IPS-18c (cell line): ENCODE data around the gene LAMTOR3.

ENCODE experiments used
- H3K4me3 ChIP-seq: 2 replicates; pipeline ENCODE4 v1.7.0; 2013; ENCODE audit warnings: low read depth, mild to moderate bottlenecking, low read length, moderate library complexity; ENCODE audit not compliant: insufficient read depth
- H3K9me3 ChIP-seq: one replicate; pipeline ENCODE4 v1.6.1; 2013; ENCODE audit warnings: mild to moderate bottlenecking, low read length, moderate library complexity; ENCODE audit not compliant: control insufficient read depth, insufficient read depth

The LAMTOR3 gene

GRCh38 chr4:99876946-99877345 lies 17.3 kb downstream of the LAMTOR3 start:
- no peak overlapping the region for H3K4me3 ChIP-seq
- no peaks in the 10 kb centered on the region for H3K9me3 ChIP-seq

DNA sequence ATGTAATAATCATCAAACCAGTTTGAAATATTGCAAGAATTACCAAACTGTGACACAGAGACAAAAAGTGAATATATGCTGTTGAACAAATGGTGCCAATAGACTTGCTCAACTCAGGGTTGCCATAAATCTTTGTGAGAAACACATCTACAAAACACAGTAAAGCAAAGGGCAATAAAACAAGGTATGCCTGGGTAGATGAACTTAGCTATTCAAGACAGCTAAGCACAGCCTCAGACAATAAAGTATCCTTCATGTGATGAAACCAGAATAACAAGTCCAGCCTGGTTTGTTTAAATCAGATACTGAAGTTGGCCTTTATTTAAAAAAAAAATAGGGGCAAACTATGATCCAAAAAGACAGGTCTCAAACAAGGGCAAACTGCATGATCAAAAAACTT lies 19.2 kb downstream of the LAMTOR3 start:
- Histone ChIP-seq H3K4me3 (no peak overlapping the region), H3K9me3 (no peaks in the 10 kb centered on the region)

- H3K9me3 ChIP-seq = no peaks in the 10 kb centered on the region
- no peak overlapping the region for H3K4me3 ChIP-seq
Measured at GRCh38 chr4:99872570-99872969, 21.7 kb downstream of the LAMTOR3 start.

DNA sequence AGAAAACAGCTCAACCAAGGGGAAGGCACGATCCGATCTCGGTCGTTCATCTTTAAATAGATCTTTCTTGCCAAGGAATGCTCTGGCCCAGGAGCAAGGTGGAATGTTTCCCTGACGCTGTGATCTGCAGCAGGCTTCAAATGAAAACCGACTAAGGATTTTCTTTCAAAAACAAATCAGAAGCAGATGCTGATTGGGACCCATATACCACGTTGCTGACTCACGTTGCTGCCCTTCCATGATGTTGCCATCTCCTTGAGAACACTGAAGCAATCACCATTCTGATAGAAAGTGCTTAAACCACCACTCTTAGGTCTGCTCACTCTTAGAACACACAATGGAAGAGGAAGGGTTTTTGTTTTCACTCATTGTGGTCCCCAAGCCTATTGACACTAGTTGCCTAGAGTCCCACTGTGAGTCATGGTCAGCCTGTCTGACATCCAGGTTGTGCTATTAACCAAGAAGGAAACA lies 26.1 kb downstream of the LAMTOR3 start:
- H3K9me3 ChIP-seq = no peaks in the 10 kb centered on the region
- no peak overlapping the region for H3K4me3 ChIP-seq

- no peak overlapping the region for H3K4me3 ChIP-seq
- no peaks in the 10 kb centered on the region for H3K9me3 ChIP-seq
Measured at GRCh38 chr4:99863804-99864203, 30.4 kb downstream of the LAMTOR3 start.

GRCh38 chr4:99861120-99861905 lies 32.9 kb downstream of the LAMTOR3 start:
- Histone ChIP-seq H3K4me3 (no peak overlapping the region), H3K9me3 (no peaks in the 10 kb centered on the region)

- no peaks in the 10 kb centered on the region for H3K9me3 ChIP-seq
- no peak overlapping the region for H3K4me3 ChIP-seq
Measured at GRCh38 chr4:99860521-99860920, 33.7 kb downstream of the LAMTOR3 start.

DNA sequence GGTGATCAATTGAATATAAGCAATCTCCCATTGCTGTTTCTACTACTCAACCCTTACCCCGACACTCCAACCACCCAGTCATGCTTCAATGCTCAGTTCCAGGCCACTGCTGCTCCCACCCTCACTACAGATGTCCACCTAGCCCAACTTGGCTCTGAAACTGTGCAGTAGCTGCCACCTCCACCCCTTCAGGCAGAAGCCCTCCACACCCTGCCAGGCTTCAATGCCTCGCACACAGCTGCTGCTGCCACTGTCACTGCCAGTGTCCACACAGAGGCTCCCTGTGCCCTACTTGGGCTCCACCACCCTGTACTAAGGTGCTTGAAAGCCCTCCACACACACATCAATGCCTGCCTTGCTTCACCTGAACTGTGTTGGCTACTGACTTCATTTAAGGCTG lies 34.6 kb downstream of the LAMTOR3 start:
- Histone ChIP-seq H3K4me3 (no peak overlapping the region), H3K9me3 (no peaks in the 10 kb centered on the region)

GRCh38 chr4:99857307-99857706 lies 36.9 kb downstream of the LAMTOR3 start:
- Histone ChIP-seq H3K4me3 (no peak overlapping the region), H3K9me3 (no peaks in the 10 kb centered on the region)

GRCh38 chr4:99856166-99856565 lies 38.1 kb downstream of the LAMTOR3 start:
- H3K9me3 ChIP-seq = no peaks in the 10 kb centered on the region
- no peak overlapping the region for H3K4me3 ChIP-seq

DNA sequence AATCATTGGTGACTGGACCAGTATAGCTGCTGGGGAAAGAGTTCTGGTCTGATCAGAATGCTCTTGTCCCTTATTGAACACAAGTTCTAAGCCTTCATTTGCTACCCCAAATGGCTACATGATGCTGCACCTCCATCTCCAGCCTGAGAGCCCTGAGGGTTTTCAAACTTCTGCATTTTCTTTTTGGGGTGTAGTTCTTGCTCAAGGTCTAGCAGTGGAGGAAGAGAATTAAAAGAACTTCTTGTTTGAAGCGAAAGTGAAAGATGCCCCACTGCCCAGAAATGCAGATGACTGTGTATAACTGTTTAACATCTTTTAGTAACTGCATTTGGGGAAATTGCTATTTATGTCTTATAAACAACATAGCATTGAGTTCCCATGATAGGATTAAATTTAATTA lies 38.5 kb downstream of the LAMTOR3 start:
- H3K9me3 ChIP-seq = no peaks in the 10 kb centered on the region
- no peak overlapping the region for H3K4me3 ChIP-seq

GRCh38 chr4:99853999-99854398 lies 40.2 kb downstream of the LAMTOR3 start:
- no peak overlapping the region for H3K4me3 ChIP-seq

GRCh38 chr4:99853190-99853589 lies 41.0 kb downstream of the LAMTOR3 start:
- Histone ChIP-seq H3K9me3 (no peaks in the 10 kb centered on the region), H3K4me3 (no peak overlapping the region)

More at GRCh38 chr4:99853999-99854398, 40.2 kb downstream of the LAMTOR3 start:
- no peaks in the 10 kb centered on the region for H3K9me3 ChIP-seq

DNA sequence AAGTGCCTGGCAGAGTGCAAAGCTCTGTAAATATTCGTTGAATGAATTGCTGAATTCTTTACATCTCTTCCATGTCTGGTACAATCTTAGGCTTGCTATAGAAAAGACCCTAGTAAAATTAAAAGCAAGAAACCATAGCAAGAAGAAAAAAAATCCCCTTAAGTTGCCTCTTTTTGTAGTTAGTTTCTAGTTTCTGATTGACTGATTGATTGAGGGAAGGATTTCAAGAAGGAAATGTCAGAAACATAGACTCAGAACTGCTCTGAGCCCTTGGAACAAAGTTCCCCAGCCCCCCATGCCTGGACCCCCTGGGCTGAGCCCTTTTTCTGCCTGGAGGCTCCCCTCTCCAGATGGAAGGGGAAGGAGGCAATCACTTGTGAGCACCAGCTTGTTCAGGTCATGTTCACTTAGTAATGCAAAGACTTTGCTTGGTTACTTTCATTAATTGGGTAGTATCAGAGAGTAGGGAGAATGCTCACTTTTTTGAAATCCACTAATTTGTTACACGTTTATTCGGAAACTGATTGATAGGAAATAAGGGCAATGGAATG lies 42.0 kb downstream of the LAMTOR3 start:
- H3K9me3 ChIP-seq = no peaks in the 10 kb centered on the region
- no peak overlapping the region for H3K4me3 ChIP-seq

DNA sequence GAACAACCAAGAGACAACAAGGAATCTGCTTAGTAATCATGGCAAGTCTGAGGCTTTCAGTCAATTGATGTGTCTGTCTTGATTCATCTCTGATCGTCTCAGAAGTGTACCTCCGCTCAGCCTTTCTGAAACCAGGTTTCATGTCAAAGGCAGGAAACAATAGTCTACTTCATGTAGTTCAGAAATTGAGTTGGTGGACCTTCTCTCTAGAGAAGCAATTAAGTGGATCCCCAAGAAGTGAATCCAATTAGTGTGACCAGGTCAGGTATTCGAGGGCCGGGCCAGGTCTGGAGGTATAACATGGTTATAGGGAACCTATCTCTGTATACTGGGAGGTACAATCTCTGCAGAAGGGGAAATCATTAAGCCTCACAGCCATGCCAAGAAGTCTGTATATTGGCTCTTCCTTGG lies 45.6 kb downstream of the LAMTOR3 start:
- Histone ChIP-seq H3K9me3 (no peaks in the 10 kb centered on the region), H3K4me3 (no peak overlapping the region)

DNA sequence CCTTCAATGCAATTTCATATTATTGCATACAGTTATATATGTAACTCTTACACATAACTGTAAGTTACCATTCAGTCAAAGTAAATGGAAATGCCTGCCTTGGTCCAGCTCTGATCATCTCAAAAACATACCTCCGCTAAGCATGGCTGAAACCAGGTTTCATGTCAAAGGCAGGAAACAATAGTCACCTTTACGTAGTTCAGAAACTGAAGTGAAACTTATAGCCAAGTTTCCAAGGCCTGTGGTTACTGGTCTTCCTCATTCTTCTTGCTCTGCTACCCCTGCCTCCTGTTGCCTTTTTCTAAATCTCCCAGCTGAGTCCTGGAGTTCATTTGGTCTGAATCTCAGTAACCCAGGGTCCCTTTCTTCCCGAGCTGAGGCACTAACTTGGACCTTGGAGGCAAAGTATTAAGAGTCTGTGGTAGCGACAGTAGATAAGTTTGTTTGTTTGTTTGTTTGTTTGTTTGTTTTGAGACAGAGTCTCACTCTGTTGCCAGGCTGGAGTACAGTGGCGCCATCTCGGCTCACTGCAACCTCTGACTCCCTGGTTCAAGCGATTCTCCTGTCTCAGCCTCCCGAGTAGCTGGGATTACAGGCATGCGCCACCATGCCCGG lies 46.8 kb downstream of the LAMTOR3 start:
- no peak overlapping the region for H3K4me3 ChIP-seq

DNA sequence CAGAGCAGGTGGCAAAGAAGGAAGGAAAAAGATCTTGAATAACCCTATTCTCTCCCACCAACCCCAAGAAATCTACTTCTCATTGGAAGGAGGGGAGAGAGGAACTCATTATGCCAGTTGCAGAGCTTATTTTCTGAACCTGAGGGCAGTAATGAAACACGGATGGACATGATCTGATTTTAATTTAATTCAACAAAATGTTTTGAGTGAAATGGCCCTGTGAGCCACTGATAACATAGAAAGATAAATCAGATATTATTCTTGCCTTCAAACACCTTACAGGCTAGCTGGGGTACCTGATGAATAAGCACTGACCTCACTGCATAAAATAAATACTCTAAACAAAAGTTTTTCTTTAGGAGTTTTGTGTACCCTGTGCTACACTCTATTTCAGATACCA lies 47.3 kb downstream of the LAMTOR3 start:
- Histone ChIP-seq H3K4me3 (no peak overlapping the region), H3K9me3 (no peaks in the 10 kb centered on the region)

More for the DNA sequence above, 46.8 kb downstream of the LAMTOR3 start:
- H3K9me3 ChIP-seq = no peaks in the 10 kb centered on the region
